HepG2 (cell line): ENCODE results near the gene NFE2L1. TPM values are rescaled to one million over a fixed set of nuclear protein-coding genes. Genes with fewer than 3 reads are reported as not detected.

Experiments
- ADNP ChIP-seq: sonication (generic); formaldehyde crosslinking; IDR thresholded peaks from 2 replicates; pipeline ENCODE4 v1.4.0; 2020; ENCODE audit warnings: missing genetic modification reagents
- AFF4 ChIP-seq: sonication (generic); formaldehyde crosslinking; IDR thresholded peaks from 2 replicates; pipeline ENCODE4 v1.4.0; 2020; ENCODE audit warnings: missing genetic modification reagents
- CBX2 ChIP-seq, 2 experiments: fragments of 200-600 bp in 1 of 2; sonication (generic); formaldehyde crosslinking in 1 of 2; IDR thresholded peaks; 2 replicates each; pipeline versions ENCODE4 v1.7.0 to v1.8.1; 2018 to 2022; ENCODE audit warnings: low read depth in 2 of 2, low read length in 1 of 2, mild to moderate bottlenecking in 1 of 2, missing genetic modification reagents in 1 of 2
- KLF12 ChIP-seq: sonication (generic); formaldehyde crosslinking; IDR thresholded peaks from 2 replicates; pipeline ENCODE4 v1.4.0; 2020; ENCODE audit warnings: missing genetic modification reagents, borderline replicate concordance
- MTA3 ChIP-seq: sonication (generic); formaldehyde crosslinking; IDR thresholded peaks from 2 replicates; pipeline ENCODE4 v1.4.0; 2020; ENCODE audit warnings: missing genetic modification reagents
- MYNN ChIP-seq: sonication (generic); formaldehyde crosslinking; IDR thresholded peaks from 2 replicates; pipeline ENCODE4 v1.4.0; 2020; ENCODE audit warnings: mild to moderate bottlenecking, low read depth, missing genetic modification reagents
- NR2F6 ChIP-seq, 2 experiments: IDR thresholded peaks; 2 replicates each; pipeline ENCODE4 v1.6.1; 2016; ENCODE audit warnings: antibody characterized with exemption in 1 of 2, mild to moderate bottlenecking in 1 of 2
- RERE ChIP-seq: IDR thresholded peaks from 2 replicates; pipeline ENCODE4 v1.6.1; 2016; ENCODE audit warnings: low read depth, missing genetic modification reagents, missing compliant biosample characterization
- REXO4 ChIP-seq: sonication (generic); formaldehyde crosslinking; IDR thresholded peaks from 2 replicates; pipeline ENCODE4 v1.8.0; 2022; ENCODE audit warnings: missing genetic modification reagents, mild to moderate bottlenecking, borderline replicate concordance
- SOX13 ChIP-seq, 3 experiments: fragments of 450-650 bp in 1 of 3; sonication (generic) in 1 of 3; formaldehyde crosslinking in 1 of 3; IDR thresholded peaks in 2 of 3; conservative IDR thresholded peaks in 1 of 3; 2 replicates each; pipeline versions ENCODE4 v1.5.0 to v1.6.1; 2016 to 2020; ENCODE audit warnings: antibody characterized with exemption in 1 of 3, mild to moderate bottlenecking in 1 of 3, missing compliant biosample characterization in 1 of 3, missing genetic modification reagents in 1 of 3, moderate library complexity in 1 of 3
- SOX5 ChIP-seq: IDR thresholded peaks from 2 replicates; pipeline ENCODE4 v1.6.1; 2016; ENCODE audit warnings: borderline replicate concordance
- ZBTB21 ChIP-seq: sonication (generic); formaldehyde crosslinking; IDR thresholded peaks from 2 replicates; pipeline ENCODE4 v1.4.0; 2020; ENCODE audit warnings: missing genetic modification reagents
- ZNF484 ChIP-seq: sonication (generic); formaldehyde crosslinking; IDR thresholded peaks from 2 replicates; pipeline ENCODE4 v1.5.1; 2020; ENCODE audit warnings: mild to moderate bottlenecking, low read depth, missing genetic modification reagents, borderline replicate concordance
- polyA plus RNA-seq, 8 experiments: library from polyadenylated mRNA; depleted of rRNA in 3 of 8; stranded (reverse) in 7 of 8; unstranded in 1 of 8; fragments of >200 nt; fragmentation: Illumina TruSeq in 4 of 8; extraction: Trizol in 4 of 8; gene quantifications; 2 replicates each; pipeline versions ENCODE4 v1.2.1 to v1.2.3, GENCODE V29; 2011 to 2016; ENCODE audit warnings: low read depth in 4 of 8, missing spikeins in 1 of 8, mixed read lengths in 1 of 8; ENCODE audit not compliant: insufficient read depth in 1 of 8
- total RNA-seq, 5 experiments: library from RNA; depleted of rRNA; stranded (reverse); fragments of >200 nt; fragmentation: Illumina TruSeq; extraction: Trizol; gene quantifications; 2 replicates each; pipeline ENCODE4 v1.2.3, GENCODE V29; 2016; ENCODE audit warnings: low read depth in 1 of 5
- TF ChIP-seq, protein P1 (sequence below): sonication (generic); formaldehyde crosslinking; IDR thresholded peaks from 2 replicates; pipeline ENCODE4 v1.8.1; 2023; ENCODE audit warnings: mild to moderate bottlenecking, moderate library complexity, missing genetic modification reagents
- TF ChIP-seq, protein P2 (sequence below): IDR thresholded peaks from 2 replicates; pipeline ENCODE4 v1.6.1; 2012; ENCODE audit warnings: low read depth, low read length, improper control_type of control experiment

Gene NFE2L1
- total and polyA plus RNA-seq, 2 of the 13 experiments (the other 11 are each of a cell fraction or from before 2014, with no cell fraction given) = 67.0 to 234 TPM

DNA sequence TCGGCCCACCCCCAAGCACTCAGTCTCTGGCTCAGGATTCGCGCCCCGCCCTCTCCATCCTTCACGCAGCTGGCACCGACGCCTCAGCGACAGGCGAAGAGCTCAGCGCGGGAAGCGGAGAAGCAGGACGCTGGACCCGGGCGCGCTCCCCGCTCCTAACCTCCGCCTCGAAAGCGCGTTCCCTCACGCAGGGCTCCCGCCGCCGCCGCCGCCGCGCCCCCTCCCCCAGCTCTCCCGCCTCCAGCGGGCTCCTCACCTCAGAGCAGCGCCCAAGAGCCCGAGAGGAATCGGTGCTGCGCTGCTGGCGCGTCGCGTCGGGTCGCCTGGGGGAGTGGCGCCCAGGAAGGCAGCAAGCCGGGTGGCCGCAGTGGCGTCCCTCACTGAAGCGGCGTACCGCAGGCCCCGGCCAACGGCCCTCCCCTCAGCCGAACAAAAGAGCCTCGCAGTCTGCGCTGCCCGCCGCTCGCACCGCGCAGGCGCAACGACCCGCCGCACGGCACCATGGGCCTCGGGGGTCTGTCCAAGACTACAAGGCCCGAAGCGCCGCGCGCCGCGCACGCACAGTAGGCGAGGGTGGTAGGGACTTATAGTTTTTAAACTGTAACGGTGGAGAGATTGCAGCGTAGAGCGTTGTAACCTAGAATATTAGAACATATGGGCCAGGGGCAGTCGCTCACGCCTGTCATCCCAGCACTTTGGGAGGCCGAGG is 53.0 kb downstream of the NFE2L1 start, which contains the start of gene CBX1 (continued):
- TF ChIP-seq RERE = peak; percentile 62; the same call in 1 of the 2 replicates
- no peak for TF ChIP-seq CBX2 (IDR thresholded peaks at IDR 0.05; ENCODE audit: low read depth, low read length)
- peak; percentile 64; the same call in 1 of the 2 replicates for TF ChIP-seq CBX2 (CRISPR knock-in tag; IDR thresholded peaks at IDR 0.05; ENCODE audit: low read depth)
- peak; percentile 67; the same call in 1 of the 2 replicates for TF ChIP-seq SOX5 (CRISPR knock-in tag)
- no peak for TF ChIP-seq MTA3 (CRISPR knock-in tag)
- no peak for TF ChIP-seq AFF4 (CRISPR knock-in tag)
- no peak for TF ChIP-seq SOX13 (IDR thresholded peaks at IDR 0.05)
- TF ChIP-seq SOX13 (CRISPR knock-in tag; conservative IDR thresholded peaks at IDR 0.05 in 1 of 2, IDR thresholded peaks at IDR 0.05 in 1 of 2) = peak in 1 of 2 experiments; percentile 49; a peak in 1 of 4 replicates
- no peak for TF ChIP-seq NR2F6 (IDR thresholded peaks at IDR 0.05)
- 0 out of 2 replicates have a peak, but pooled peaks have one; percentile 18 for TF ChIP-seq NR2F6 (CRISPR knock-in tag; IDR thresholded peaks at IDR 0.05)
- no peak; the same call in 1 of the 2 replicates for TF ChIP-seq ZBTB21 (CRISPR knock-in tag)
- no peak for TF ChIP-seq REXO4 (CRISPR knock-in tag)
- no peak for TF ChIP-seq ADNP
- no peak for TF ChIP-seq MYNN (CRISPR knock-in tag)
- TF ChIP-seq, protein P1, sequence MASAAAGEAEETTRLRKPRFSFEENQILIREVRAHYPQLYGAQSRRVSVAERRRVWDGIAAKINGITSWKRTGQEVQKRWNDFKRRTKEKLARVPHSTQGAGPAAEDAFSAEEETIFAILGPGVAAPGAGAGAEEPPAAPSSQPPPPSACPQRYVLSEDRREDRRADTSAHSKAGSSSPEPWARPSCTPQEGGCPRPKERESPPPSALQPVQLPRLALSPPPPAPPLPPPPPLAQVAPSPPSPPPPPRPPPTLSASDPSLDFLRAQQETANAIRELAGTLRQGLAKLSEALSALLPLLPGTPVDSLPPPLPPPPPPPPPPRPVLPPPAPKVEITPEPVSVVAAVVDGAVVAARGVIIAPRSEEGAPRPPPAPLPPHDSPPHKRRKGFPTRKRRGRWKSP (CRISPR knock-in tag) = peak; percentile 97
- TF ChIP-seq ZNF484 (CRISPR knock-in tag) = 0 out of 2 replicates have a peak, but pooled peaks have one; percentile 44
- TF ChIP-seq, protein P2, sequence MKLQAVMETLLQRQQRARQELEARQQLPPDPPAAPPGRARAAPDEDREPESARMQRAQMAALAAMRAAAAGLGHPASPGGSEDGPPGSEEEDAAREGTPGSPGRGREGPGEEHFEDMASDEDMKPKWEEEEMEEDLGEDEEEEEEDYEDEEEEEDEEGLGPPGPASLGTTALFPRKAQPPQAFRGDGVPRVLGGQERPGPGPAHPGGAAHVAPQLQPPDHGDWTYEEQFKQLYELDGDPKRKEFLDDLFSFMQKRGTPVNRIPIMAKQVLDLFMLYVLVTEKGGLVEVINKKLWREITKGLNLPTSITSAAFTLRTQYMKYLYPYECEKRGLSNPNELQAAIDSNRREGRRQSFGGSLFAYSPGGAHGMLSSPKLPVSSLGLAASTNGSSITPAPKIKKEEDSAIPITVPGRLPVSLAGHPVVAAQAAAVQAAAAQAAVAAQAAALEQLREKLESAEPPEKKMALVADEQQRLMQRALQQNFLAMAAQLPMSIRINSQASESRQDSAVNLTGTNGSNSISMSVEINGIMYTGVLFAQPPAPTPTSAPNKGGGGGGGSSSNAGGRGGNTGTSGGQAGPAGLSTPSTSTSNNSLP = no peak
- no peak; the same call in 1 of the 2 replicates for TF ChIP-seq KLF12
